ENCODE results near the gene POLR3A. TPM values are rescaled to one million over a fixed set of nuclear protein-coding genes. Genes with fewer than 3 reads are reported as not detected.

Gene POLR3A
- total and polyA plus RNA-seq, 2 of the 13 experiments (the other 11 are each of a cell fraction or from before 2014, with no cell fraction given): 13.6 to 19.2 TPM

DNA sequence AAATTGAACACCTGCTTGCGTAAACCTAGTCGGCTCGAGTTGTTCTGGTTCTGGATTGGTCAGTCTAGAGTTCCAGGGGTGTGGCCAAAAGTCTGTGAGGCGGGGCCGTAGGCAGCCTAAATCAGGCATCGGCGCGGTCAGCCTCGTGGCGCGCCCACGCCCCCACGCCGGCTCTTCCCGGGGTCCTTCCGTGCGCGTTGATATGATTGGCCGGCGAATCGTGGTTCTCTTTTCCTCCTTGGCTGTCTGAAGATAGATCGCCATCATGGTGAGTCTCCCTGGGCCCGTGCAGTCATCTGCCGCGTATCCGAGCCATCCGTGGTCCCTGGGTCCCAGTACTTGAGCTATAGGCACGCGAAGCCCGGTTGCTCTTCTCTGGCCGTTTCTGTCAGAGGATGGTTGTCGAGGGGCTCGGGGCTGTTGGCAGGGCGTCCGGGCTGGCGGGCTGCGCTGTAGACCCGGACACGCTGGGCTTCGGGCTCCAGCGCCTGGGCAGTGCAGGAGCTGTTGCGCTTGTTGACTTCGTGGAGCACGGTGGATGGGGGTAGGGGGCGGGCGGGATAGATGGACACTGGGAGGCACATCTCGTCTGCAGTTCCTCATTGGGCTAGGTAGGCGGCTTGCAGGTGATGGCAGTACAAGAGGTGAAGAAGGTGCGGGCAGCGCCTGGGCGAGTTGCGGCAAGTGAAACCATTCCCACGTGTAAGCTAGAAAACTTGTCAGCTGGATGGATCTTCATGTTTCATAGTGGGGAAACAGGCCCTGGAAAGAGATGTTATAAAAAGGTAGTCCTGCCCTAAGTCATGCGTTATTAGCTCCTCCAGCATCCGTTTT lies 4.5 kb upstream of the POLR3A start, which contains the start of gene RPS24 (continued):
- TF ChIP-seq, protein P1, sequence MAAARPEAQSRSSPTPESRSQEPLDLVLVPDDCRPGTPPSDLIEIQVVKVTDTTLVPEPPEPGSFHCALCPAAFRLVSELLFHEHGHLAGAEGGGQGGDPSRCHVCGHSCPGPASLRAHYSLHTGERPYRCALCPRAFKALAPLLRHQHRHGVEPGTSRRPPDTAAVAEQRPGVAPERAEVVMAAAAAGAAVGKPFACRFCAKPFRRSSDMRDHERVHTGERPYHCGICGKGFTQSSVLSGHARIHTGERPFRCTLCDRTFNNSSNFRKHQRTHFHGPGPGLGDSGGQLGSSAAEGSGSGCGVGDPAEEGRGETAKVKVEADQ (CRISPR knock-in tag; IDR thresholded peaks at IDR 0.05; ENCODE audit: borderline replicate concordance): 0 out of 2 replicates have a peak, but pooled peaks have one; percentile 43
- TF ChIP-seq, protein P2, sequence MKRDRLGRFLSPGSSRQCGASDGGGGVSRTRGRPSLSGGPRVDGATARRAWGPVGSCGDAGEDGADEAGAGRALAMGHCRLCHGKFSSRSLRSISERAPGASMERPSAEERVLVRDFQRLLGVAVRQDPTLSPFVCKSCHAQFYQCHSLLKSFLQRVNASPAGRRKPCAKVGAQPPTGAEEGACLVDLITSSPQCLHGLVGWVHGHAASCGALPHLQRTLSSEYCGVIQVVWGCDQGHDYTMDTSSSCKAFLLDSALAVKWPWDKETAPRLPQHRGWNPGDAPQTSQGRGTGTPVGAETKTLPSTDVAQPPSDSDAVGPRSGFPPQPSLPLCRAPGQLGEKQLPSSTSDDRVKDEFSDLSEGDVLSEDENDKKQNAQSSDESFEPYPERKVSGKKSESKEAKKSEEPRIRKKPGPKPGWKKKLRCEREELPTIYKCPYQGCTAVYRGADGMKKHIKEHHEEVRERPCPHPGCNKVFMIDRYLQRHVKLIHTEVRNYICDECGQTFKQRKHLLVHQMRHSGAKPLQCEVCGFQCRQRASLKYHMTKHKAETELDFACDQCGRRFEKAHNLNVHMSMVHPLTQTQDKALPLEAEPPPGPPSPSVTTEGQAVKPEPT (CRISPR knock-in tag; IDR thresholded peaks at IDR 0.05; ENCODE audit: low read depth): peak; percentile 91; the same call in 1 of the 2 replicates
- TF ChIP-seq ZNF3 (CRISPR knock-in tag; IDR thresholded peaks at IDR 0.05): no peak
- TF ChIP-seq, protein P3, sequence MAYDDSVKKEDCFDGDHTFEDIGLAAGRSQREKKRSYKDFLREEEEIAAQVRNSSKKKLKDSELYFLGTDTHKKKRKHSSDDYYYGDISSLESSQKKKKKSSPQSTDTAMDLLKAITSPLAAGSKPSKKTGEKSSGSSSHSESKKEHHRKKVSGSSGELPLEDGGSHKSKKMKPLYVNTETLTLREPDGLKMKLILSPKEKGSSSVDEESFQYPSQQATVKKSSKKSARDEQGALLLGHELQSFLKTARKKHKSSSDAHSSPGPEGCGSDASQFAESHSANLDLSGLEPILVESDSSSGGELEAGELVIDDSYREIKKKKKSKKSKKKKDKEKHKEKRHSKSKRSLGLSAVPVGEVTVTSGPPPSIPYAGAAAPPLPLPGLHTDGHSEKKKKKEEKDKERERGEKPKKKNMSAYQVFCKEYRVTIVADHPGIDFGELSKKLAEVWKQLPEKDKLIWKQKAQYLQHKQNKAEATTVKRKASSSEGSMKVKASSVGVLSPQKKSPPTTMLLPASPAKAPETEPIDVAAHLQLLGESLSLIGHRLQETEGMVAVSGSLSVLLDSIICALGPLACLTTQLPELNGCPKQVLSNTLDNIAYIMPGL (CRISPR knock-in tag; IDR thresholded peaks at IDR 0.05; ENCODE audit: borderline replicate concordance in 1 of 2, low read depth in 1 of 2): peak; percentile 76 to 91; a peak in 3 of 4 replicates
- TF ChIP-seq, protein P4, sequence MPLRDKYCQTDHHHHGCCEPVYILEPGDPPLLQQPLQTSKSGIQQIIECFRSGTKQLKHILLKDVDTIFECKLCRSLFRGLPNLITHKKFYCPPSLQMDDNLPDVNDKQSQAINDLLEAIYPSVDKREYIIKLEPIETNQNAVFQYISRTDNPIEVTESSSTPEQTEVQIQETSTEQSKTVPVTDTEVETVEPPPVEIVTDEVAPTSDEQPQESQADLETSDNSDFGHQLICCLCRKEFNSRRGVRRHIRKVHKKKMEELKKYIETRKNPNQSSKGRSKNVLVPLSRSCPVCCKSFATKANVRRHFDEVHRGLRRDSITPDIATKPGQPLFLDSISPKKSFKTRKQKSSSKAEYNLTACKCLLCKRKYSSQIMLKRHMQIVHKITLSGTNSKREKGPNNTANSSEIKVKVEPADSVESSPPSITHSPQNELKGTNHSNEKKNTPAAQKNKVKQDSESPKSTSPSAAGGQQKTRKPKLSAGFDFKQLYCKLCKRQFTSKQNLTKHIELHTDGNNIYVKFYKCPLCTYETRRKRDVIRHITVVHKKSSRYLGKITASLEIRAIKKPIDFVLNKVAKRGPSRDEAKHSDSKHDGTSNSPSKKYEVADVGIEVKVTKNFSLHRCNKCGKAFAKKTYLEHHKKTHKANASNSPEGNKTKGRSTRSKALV (CRISPR knock-in tag; IDR thresholded peaks at IDR 0.05): no peak
- TF ChIP-seq HOXD1 (CRISPR knock-in tag; IDR thresholded peaks at IDR 0.05): peak; percentile 68; the same call in 1 of the 2 replicates
- 0 out of 2 replicates have a peak, but pooled peaks have one; percentile 10 for TF ChIP-seq MIER2 (CRISPR knock-in tag; IDR thresholded peaks at IDR 0.05)
- no peak; the same call in 1 of the 2 replicates for TF ChIP-seq ZNF841 (CRISPR knock-in tag; IDR thresholded peaks at IDR 0.05; ENCODE audit: borderline replicate concordance)
- TF ChIP-seq NFRKB (IDR thresholded peaks at IDR 0.05): no peak
- peak; percentile 94 for TF ChIP-seq RBFOX2 (IDR thresholded peaks at IDR 0.05; ENCODE audit: low read depth, low read length)
- peak; percentile 89 for TF ChIP-seq ZSCAN21 (CRISPR knock-in tag; IDR thresholded peaks at IDR 0.05; ENCODE audit: borderline replicate concordance)
- 0 out of 2 replicates have a peak, but pooled peaks have one; percentile 59 for TF ChIP-seq ZNF569 (CRISPR knock-in tag; IDR thresholded peaks at IDR 0.05; ENCODE audit: borderline replicate concordance)
- no peak for TF ChIP-seq ZNF296 (CRISPR knock-in tag; conservative IDR thresholded peaks at IDR 0.05)
- TF ChIP-seq SCMH1 (CRISPR knock-in tag; IDR thresholded peaks at IDR 0.05; ENCODE audit: borderline replicate concordance): no peak
- no peak for TF ChIP-seq CCDC6 (CRISPR knock-in tag; IDR thresholded peaks at IDR 0.05)
- TF ChIP-seq, protein P5, sequence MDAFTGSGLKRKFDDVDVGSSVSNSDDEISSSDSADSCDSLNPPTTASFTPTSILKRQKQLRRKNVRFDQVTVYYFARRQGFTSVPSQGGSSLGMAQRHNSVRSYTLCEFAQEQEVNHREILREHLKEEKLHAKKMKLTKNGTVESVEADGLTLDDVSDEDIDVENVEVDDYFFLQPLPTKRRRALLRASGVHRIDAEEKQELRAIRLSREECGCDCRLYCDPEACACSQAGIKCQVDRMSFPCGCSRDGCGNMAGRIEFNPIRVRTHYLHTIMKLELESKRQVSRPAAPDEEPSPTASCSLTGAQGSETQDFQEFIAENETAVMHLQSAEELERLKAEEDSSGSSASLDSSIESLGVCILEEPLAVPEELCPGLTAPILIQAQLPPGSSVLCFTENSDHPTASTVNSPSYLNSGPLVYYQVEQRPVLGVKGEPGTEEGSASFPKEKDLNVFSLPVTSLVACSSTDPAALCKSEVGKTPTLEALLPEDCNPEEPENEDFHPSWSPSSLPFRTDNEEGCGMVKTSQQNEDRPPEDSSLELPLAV (CRISPR knock-in tag; conservative IDR thresholded peaks at IDR 0.05; ENCODE audit: low read depth): no peak
- 0 out of 2 replicates have a peak, but pooled peaks have one; percentile 49 for TF ChIP-seq POLR2AphosphoS2 (IDR thresholded peaks at IDR 0.05; ENCODE audit: low read depth, low read length)
- TF ChIP-seq, protein P6, sequence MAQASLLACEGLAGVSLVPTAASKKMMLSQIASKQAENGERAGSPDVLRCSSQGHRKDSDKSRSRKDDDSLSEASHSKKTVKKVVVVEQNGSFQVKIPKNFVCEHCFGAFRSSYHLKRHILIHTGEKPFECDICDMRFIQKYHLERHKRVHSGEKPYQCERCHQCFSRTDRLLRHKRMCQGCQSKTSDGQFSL (CRISPR knock-in tag; IDR thresholded peaks at IDR 0.05): no peak
- TF ChIP-seq, protein P7, sequence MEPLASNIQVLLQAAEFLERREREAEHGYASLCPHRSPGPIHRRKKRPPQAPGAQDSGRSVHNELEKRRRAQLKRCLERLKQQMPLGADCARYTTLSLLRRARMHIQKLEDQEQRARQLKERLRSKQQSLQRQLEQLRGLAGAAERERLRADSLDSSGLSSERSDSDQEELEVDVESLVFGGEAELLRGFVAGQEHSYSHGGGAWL (CRISPR knock-in tag; IDR thresholded peaks at IDR 0.05): peak; percentile 87
